ENCODE results near the gene YARS1.

The YARS1 gene

DNA sequence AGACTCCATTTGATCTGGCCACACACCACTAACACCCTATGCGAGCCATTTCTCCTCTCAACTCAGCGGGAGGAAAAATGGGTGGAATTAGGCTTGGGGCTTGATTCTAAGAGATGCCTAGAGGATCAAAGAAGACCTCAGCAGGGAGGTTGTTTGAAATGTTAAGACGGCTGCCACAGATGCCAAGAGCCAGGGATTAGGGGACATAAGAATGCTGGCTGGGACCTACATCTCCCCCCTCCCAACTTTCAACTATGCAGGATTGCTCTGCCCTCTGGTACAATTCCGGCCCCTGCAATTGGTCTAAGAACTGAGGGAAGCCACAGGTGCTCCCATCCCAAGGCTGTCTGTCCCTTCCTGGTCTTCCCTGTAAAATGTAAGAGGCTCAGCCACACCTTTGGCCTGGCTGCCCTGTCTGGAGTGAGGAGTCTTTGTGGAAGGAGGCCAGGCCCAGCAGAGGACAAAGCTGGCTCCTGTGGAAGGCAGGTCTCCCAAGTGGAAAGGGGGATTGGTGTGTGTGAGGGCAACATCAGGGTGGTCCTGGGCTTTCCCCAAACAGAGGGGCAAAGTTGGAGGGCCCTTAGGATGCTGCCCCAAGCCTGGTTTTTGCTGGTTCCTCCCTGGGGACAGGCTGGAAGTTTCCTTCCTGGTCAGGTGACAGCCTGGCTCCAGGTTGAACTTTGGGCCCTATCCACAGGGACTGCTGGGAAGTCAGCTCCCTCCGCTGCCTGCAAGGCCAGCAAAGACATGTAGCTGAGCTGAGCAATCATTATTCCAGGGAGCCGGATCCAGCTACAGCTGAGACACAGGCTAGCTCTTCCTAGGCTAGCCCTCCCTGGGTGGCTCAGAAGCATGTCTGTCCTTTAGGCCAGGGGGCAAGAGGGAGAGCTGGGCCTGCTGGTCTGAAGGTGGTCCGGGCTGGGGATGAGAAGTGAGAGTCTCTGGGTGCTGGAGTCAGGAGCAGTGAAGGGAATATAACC lies 80.1 kb downstream of the YARS1 start:
- TF ChIP-seq, protein P1, sequence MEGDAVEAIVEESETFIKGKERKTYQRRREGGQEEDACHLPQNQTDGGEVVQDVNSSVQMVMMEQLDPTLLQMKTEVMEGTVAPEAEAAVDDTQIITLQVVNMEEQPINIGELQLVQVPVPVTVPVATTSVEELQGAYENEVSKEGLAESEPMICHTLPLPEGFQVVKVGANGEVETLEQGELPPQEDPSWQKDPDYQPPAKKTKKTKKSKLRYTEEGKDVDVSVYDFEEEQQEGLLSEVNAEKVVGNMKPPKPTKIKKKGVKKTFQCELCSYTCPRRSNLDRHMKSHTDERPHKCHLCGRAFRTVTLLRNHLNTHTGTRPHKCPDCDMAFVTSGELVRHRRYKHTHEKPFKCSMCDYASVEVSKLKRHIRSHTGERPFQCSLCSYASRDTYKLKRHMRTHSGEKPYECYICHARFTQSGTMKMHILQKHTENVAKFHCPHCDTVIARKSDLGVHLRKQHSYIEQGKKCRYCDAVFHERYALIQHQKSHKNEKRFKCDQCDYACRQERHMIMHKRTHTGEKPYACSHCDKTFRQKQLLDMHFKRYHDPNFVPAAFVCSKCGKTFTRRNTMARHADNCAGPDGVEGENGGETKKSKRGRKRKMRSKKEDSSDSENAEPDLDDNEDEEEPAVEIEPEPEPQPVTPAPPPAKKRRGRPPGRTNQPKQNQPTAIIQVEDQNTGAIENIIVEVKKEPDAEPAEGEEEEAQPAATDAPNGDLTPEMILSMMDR (IDR thresholded peaks at IDR 0.05) = no peak

DNA sequence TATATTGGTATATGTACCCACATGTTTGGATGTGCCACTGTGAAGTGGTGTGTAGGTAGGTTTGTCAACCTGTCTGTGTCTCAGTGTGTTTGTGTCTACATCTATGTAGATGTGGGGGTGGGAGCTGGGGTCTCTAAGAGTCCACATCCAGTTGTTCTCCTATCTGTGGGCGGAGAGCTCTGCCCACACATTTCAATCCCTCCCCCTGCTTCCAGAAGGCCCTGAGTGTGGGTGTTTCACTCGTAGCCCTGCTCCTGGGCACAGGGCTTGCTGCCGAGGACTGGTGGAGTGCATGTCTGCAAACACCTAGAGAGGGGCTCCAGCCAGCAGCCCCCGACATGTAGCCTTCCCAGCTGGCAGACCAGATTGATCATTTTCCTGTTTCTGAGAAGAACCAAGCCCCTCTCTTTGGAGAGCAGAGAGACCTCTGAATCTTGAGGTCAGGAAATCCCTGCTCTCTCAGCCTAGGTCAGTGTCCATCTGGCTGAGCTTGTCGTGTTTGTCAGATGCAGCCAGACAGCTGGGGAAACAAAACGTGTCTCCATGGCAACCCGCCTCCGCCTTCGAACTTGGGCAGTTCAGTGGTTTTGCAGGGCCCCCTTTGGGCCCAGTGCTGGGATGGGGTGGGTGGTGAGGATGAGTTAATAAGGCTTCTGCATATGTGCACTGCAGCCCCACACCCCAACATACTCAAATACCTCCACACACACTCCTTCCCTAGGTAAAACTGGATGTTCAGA lies 83.4 kb downstream of the YARS1 start:
- TF ChIP-seq, protein P1 (IDR thresholded peaks at IDR 0.05) = no peak

DNA sequence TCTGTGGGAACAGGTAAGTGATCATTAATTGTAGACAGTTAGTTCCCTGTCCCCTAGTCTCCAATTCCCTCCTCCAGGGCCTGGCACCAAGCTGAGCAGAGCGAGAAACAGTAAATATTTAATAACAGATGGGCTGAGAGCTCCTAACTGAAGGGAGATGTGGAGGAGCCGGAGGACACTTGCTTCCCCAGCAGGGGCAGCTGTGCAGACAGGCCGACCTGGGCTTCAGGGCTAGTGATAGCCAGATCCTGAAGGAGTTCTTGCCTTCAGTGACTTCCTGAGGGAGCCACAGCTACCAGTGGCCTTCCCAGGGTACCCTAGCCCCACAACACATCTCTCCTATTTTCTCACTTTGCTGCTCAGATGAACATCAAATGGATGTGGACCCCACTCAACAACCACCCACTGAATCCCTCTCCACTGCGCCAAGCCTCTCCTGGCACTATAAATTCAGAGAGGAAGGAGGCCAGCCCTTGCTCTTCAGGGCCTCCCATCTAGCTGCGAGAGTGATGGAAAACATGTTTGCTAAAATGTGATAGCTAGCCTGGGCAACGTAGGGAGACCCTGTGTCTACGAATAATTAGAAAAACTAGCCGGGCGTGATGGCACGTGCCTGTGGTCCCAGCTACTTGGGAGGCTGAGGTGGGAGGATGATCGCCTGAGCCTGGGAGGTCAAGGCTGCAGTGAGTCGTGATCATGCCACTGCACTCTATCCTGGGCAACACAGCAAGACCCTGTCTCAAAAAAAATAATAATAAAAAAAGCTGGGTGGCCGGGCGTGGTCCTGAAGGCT lies 87.7 kb downstream of the YARS1 start:
- TF ChIP-seq, protein P1 (IDR thresholded peaks at IDR 0.05) = no peak

DNA sequence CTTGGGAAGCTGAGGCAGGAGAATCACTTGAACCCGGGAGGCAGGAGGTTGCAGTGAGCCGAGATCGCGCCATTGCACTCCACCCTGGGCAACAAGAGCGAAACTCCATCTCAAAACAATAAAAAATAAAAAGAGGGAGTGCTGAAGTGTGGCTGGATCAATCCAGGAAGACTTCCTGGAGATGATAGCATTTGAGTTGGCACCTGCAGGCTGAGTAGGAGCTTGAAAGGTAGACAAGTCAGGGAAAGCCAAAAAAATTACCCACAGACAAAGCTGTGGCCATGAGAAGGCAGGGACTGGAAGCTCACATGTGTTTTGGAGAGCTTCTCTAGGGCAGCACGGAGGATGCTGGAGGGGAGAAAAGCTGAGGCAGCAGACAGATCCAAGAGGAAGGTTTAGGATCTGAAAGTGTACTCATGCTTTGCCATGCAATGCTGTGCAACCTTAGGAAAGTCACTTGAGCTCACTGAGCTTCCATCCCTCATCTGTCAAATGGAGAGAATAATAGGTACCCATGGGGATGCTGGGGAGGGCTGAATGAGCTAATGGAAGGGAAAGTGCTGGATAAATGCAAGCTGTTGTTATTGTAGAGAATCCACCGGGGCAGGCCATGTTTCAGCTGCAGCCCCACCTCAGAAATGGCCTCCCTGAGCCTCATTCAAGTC lies 88.6 kb downstream of the YARS1 start:
- TF ChIP-seq, protein P1 (IDR thresholded peaks at IDR 0.05) = no peak

DNA sequence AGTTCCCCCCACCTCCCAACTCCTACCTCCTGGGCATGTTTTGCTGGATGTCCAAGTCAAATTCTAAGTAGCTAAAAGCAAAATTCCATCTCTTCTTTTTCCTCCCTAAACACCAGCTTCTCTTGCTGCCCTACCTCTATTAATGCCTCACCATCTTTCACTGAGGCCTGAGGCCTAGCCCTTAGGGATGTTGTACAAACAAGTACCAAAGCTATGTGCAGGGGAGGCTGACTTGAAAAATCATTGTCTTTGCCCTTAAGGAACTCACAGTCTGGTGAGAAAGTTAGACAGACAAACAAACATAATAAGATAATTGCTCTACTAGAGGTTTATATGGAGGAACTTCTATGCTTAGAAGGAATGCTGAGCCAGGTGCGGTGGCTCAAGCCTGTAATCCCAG lies 89.3 kb downstream of the YARS1 start:
- TF ChIP-seq, protein P1 (IDR thresholded peaks at IDR 0.05) = no peak

DNA sequence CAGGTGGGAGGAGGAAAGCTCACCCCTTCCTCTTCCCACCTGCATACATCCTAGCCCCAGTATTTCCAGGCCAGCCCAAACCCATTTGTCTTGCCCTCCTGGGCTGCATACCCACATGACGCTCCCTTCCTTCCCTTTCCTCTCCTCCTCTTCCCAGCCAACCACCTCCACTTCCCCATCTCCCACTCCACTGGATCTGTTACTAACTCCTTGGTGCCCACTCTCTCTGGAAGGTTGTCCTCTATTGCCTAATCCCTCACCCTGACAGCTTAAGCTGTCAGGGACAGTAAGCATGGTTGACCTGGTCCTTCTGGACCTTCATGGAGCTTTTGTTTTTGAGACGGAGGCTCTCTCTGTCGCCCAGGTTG lies 91.6 kb downstream of the YARS1 start:
- TF ChIP-seq, protein P1 (IDR thresholded peaks at IDR 0.05) = no peak
